ENCODE results near the gene NLRC5. TPM values are rescaled to one million over a fixed set of nuclear protein-coding genes. Genes with fewer than 3 reads are reported as not detected.
"Not testable (repeated sequence)": the region's sequence is repeated elsewhere in the genome, so short reads cannot be mapped to it uniquely, and the experiment has no call there.

The NLRC5 gene
- polyA plus RNA-seq, 1 experiment = 19.2 TPM

DNA sequence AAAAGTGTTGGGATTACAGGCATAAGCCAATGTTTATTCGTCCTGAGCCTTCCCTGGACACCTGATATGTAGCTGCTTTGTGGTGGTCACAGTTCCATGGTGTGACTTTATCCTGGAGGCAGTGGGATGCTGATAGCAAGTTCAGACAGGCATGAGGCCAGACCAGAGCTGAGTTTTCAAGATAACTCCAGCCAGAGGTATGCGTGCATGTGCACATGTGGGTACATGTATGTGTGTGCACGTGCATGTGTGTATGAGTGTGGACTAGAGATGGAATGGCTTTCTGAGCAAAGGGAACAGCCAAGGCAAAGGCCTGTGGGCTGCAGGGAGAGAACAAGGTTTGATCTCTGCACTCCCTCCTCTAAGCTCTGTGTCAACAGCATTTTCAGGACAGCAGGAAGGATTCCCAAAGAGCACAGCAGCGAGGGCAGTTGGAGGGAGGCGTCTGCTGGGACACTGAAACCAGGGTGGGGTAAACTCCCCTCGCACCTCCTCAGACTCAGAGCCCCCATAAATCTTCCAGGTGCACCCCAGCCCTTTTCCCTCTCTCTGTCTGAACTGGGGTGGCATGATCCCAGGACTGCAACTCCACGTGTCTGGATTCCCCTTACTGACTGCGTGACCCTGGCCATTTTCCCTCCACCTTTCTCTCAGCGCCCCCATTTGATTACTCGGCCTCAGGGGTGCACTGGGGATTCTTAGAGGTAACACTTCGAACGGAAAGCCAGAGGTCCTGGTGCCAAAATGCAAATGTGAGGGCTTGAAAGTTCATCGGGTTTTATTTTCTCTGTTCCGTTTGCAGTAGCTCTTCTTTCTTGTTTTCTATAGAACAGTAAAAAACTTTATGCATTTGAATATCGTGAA, 15.3 kb downstream of the NLRC5 start:
- no peak for TF ChIP-seq CTCF (IDR thresholded peaks at IDR 0.05; ENCODE audit: insufficient read depth, low read depth, low read length)
- no peaks in the 10 kb centered on the region for H3K36me3 ChIP-seq (ENCODE audit: control insufficient read depth, insufficient read depth, low read length)
- ChIA-PET POLR2A (no interaction called here), CTCF (interaction anchor here (0.7 kb wide), 1 partner anchor 211 kb away, joined by 3 read pairs; no protein-coding TSS in a partner anchor)
- no peak overlapping the region for H3K4me3 ChIP-seq (ENCODE audit: low read depth, low read length)
- no peak for DNase-seq (ENCODE audit: low read depth)
- H3K27me3 ChIP-seq (ENCODE audit: control insufficient read depth, insufficient read depth, low read length) = no peaks in the 10 kb centered on the region

GRCh38 chr16:57005597-57005996, 16.2 kb downstream of the NLRC5 start:
- DNase-seq (ENCODE audit: low read depth); H3K4me3 ChIP-seq (ENCODE audit: low read depth, low read length); H3K27me3 ChIP-seq (ENCODE audit: control insufficient read depth, insufficient read depth, low read length); H3K36me3 ChIP-seq (ENCODE audit: control insufficient read depth, insufficient read depth, low read length); POLR2A ChIA-PET: not testable (repeated sequence)
- CTCF ChIA-PET = interaction anchor here (0.6 to 0.7 kb wide), 2 partner anchors 205 to 212 kb away, joined by 3 read pairs; no protein-coding TSS in a partner anchor

GRCh38 chr16:57007050-57007449, 17.7 kb downstream of the NLRC5 start:
- DNase-seq (ENCODE audit: low read depth) = no peak
- no peaks in the 10 kb centered on the region for H3K36me3 ChIP-seq (ENCODE audit: control insufficient read depth, insufficient read depth, low read length)
- POLR2A ChIA-PET = no interaction called here
- TF ChIP-seq CTCF (IDR thresholded peaks at IDR 0.05; ENCODE audit: insufficient read depth, low read depth, low read length) = no peak
- no peaks in the 10 kb centered on the region for H3K27me3 ChIP-seq (ENCODE audit: control insufficient read depth, insufficient read depth, low read length)
- H3K4me3 ChIP-seq (ENCODE audit: low read depth, low read length) = no peak overlapping the region
- CTCF ChIA-PET = interaction anchor here (1.2 kb wide), 1 partner anchor 39 kb away, joined by 3 read pairs; no protein-coding TSS in a partner anchor

DNA sequence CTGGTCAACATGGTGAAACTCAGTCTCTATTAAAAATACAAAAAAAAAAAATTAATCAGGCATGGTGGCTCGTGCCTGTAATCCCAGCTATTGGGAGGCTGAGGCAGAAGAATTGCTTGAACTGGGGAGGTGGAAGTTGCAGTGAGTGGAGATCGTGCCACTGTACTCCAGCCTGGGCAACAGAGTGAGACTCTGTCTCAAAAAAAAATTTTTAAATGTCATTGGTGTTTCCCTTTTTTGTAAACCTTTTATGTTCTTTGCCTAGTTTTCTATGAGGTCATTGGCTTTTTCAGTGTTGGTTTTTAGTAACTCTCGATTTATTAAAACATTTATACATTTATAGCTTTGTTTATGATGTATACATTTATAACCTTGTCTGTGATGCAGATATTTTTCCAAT, 18.2 kb downstream of the NLRC5 start:
- no peak for TF ChIP-seq CTCF (IDR thresholded peaks at IDR 0.05; ENCODE audit: insufficient read depth, low read depth, low read length)
- no peak overlapping the region for H3K4me3 ChIP-seq (ENCODE audit: low read depth, low read length)
- ChIA-PET POLR2A (no interaction called here), CTCF (interaction anchor here (1.1 to 1.2 kb wide), 2 partner anchors 13 to 39 kb away, joined by 3 read pairs; no protein-coding TSS in a partner anchor)
- H3K36me3 ChIP-seq (ENCODE audit: control insufficient read depth, insufficient read depth, low read length) = no peaks in the 10 kb centered on the region
- no peak for DNase-seq (ENCODE audit: low read depth)
- H3K27me3 ChIP-seq (ENCODE audit: control insufficient read depth, insufficient read depth, low read length) = no peaks in the 10 kb centered on the region

DNA sequence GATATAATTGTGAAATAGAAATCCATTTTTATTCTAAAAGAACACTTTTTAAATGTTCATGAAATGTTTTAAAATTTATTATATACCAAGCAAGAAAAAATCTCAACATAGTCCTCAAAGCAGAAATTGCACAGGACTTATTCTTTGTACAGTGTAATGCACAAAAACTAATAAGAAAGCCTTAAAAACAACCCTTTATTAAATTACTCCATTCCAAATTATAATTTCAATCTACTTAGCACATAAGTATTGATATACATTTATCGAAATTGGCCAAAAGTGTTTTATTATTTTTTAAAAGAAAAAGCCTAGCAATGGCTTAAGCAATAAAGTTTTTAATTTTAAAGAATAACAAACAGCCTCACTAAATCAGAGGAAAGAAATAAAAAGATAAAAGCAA, 19.1 kb downstream of the NLRC5 start:
- no peak for DNase-seq (ENCODE audit: low read depth)
- no peak overlapping the region for H3K4me3 ChIP-seq (ENCODE audit: low read depth, low read length)
- no peaks in the 10 kb centered on the region for H3K36me3 ChIP-seq (ENCODE audit: control insufficient read depth, insufficient read depth, low read length)
- CTCF ChIA-PET = interaction anchor here (1.1 kb wide), 1 partner anchor 12 kb away, joined by 3 read pairs; no protein-coding TSS in a partner anchor
- H3K27me3 ChIP-seq (ENCODE audit: control insufficient read depth, insufficient read depth, low read length) = no peaks in the 10 kb centered on the region
- POLR2A ChIA-PET = no interaction called here
- TF ChIP-seq CTCF (IDR thresholded peaks at IDR 0.05; ENCODE audit: insufficient read depth, low read depth, low read length) = no peak

All from BJ (cell line).